Motor neuron (in vitro differentiated cells): ENCODE data around the gene THY1. TPM values are rescaled to one million over a fixed set of nuclear protein-coding genes. Genes with fewer than 3 reads are reported as not detected.
A peak's percentile ranks its signal among the peaks of the same experiment; 100 is the strongest.
"Not testable (repeated sequence)": the region's sequence is repeated elsewhere in the genome, so short reads cannot be mapped to it uniquely, and the experiment has no call there.

Experiments used
- ATAC-seq, 8 experiments: fragments of 200-7000 bp; cut with Tn5 transposase; replicated peaks in 6 of 8; 2 replicates each; pipeline ENCODE4 v1.8.0; 2021; ENCODE audit warnings: mild to moderate bottlenecking in 8 of 8, moderate library complexity in 8 of 8
- H3K27ac ChIP-seq, 2 donors: fragments of 250-450 bp; sonication (Bioruptor Pico); 2 replicates each; pipeline ENCODE4 v1.9.0; 2021; ENCODE audit warnings: antibody characterized with exemption in 2 of 2, mild to moderate bottlenecking in 2 of 2, moderate library complexity in 1 of 2
- H3K4me1 ChIP-seq, 2 donors: fragments of 250-450 bp; sonication (Bioruptor Pico); replicated peaks in 1 of 2; 2 replicates each; pipeline ENCODE4 v1.6.1; 2021; ENCODE audit warnings: antibody characterized with exemption in 2 of 2, mild to moderate bottlenecking in 2 of 2, moderate library complexity in 1 of 2
- H3K4me3 ChIP-seq, 5 donors: fragments of 250-450 bp; sonication (Bioruptor Pico); 2 replicates each; pipeline ENCODE4 v1.9.0; 2021; ENCODE audit warnings: antibody characterized with exemption in 5 of 5, mild to moderate bottlenecking in 5 of 5, moderate library complexity in 4 of 5
- WGBS, 10 experiments: fragments of 450-650 bp; shearing (Covaris generic); methylation state at CpG; one replicate each; pipeline ENCODE4 v1.0.0; 2022; 5-methylcytosine and 5-hydroxymethylcytosine counted together
- in situ Hi-C, 9 experiments: fragments of 400-800 bp; cut with MboI; loops; one replicate each; pipeline ENCODE4 v1.15.0; 2021; ENCODE audit warnings: low sequenced_read_pairs in 9 of 9, low pct_unique_long_range_greater_than_20kb in 2 of 9; ENCODE audit not compliant: unreplicated experiment in 9 of 9
- total RNA-seq, 8 experiments: library from RNA; unstranded; fragments of 300-600 nt; gene quantifications; 2 replicates each; pipeline versions ENCODE4 v1.2.3 to v1.2.4, GENCODE V29; 2022

THY1 gene
- total RNA-seq, 8 experiments from 2014 or later = 19.8 to 575 (median 31.3) TPM

DNA sequence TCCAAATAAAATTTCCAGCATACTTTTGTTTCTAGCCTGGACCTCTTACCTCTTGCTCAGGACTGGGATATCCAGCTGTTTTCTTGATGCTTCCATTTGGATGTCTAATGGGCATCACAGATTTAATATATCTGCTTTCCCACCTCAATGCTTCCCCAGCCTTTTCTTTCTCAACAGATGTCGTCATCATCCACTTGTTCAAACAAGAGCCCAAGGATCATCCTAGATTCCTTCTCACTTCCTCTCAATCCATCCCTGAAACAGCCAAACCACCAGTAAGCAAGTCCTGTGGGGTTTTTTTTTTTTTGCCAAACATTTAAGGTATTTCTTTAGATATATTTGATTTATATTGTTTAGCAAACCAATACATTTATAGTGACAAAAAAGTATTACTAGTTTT lies 12.5 kb downstream of the THY1 start:
- no peak overlapping the region for H3K4me3 ChIP-seq
- in situ Hi-C loops = no loop called here
- no peak for ATAC-seq
- H3K4me1 ChIP-seq = no peaks in the 10 kb centered on the region
- H3K27ac ChIP-seq = no peak overlapping the region
- 50 to 100% (median 83%) methylated on average over 1 of the region's 1 CpG; no CpG with 5 or more reads in 4 of the 10 experiments for WGBS, 10 experiments

DNA sequence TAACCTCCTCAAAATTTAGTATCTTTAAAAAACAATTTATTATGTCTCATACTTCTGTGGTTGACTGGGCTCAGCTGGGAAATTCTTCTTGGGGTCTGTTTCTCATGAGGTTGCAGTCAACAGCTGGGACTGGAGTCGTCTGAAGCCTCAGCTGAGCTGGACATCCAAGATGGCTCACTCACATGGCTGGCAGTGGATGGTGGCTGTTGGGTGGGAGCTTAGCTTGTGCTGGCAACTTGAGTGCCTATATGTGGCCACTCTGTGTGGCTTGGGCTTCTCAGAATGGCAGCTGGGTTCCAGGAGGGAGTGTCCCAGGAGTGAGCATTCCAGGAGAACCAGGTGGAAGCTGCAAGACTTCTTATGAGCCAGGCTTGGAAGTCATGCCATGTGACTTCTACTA lies 13.2 kb downstream of the THY1 start:
- no peak overlapping the region for H3K27ac ChIP-seq
- no peak for ATAC-seq
- 17 to 100% (median 55%) methylated on average over 1 of the region's 1 CpG; no CpG with 5 or more reads in 4 of the 10 experiments for WGBS, 10 experiments
- H3K4me3 ChIP-seq = no peak overlapping the region
- in situ Hi-C loops = no loop called here
- H3K4me1 ChIP-seq = no peaks in the 10 kb centered on the region

DNA sequence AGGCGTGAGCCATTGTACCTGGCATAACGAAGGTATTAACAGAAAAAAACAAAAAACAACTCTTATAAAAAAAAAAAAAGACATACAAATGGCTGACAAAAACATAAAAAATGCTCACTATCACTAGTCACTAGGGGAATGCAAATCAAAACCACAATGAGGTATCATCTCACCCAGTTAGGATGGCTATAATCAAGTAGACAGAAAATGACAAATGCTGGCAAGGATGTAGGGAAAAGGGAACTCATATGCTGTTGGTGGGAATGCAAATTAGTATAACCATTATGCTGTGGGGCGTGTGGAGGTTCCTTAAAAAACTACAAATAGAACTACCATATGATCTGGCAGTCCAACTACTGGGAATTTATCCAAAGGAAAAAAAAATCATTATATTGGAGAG lies 17.0 kb downstream of the THY1 start:
- peak in 2 of 8 experiments; percentile 77 to 84 for ATAC-seq
- WGBS, 10 experiments = 71 to 100% (median 86%) methylated on average over 1 to 3 of the region's 3 CpGs
- Histone ChIP-seq H3K4me3 (no peak overlapping the region), H3K27ac (no peak overlapping the region), H3K4me1 (no peaks in the 10 kb centered on the region)
- in situ Hi-C loops = no loop called here

DNA sequence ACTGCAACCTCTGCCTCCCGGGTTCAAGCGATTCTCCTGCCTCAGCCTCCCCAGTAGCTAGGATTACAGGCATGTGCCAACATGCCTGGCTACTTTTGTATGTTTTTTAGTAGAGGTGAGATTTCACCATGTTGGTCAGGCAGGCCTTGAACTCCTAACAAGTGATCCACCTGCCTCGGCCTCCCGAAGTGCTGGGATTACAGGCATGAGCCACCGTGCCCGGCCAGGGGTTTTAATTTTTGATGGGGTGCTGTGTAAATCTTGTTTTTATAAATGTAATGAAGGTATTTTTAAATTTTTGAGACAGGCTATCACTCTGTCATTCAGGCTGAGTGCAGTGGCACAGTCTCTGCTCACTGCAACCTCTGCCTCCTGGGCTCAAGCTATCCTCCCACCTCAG lies 17.5 kb downstream of the THY1 start:
- H3K4me1 ChIP-seq, H3K4me3 ChIP-seq, ATAC-seq, in situ Hi-C loops, H3K27ac ChIP-seq: not testable (repeated sequence)
- 50 to 100% (median 100%) methylated on average over 1 of the region's 6 CpGs; no CpG with 5 or more reads in 5 of the 10 experiments for WGBS, 10 experiments

DNA sequence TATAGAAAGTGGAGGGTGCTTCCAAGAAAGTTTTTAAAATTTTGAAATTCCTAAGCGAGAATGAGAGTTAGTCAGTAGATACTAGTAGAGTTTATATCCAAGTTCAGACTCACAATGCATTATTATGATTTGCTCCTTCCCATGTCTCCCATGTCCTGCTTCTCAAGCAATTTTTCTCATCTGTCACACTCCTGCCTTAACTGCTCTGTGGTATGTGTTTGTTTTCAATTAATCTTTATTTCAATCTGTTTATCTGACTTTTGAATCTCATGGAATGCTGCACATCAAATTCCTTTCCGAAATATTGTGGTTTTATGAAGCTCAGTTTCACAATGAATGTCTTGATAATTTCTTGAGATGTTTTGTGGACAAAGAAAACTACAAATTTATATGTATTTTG lies 18.1 kb downstream of the THY1 start:
- Histone ChIP-seq H3K27ac (no peak overlapping the region), H3K4me3 (no peak overlapping the region), H3K4me1 (no peaks in the 10 kb centered on the region)
- ATAC-seq = no peak
- WGBS, 10 experiments = 36 to 96% (median 58%) methylated on average over 1 to 2 of the region's 2 CpGs
- in situ Hi-C loops = no loop called here

DNA sequence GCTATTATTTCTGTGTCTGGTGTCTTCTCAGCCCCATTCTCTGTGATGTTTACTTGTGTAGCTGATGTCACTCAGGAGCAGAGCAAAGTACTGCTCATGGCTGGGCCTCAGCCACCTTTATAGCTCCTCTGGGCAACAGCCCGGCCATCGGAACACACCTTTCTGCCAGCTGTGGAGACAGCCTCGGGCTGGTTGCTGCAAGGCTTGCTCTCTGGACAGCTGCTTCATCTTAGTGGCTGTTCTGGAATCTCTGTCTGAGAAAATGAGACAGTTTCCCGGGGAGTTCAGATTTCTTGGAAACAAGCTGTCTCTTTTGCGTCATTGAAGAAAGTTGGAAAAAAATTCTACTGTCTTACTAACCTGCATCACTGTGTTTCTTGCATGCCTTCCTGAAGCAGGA lies 20.0 kb downstream of the THY1 start:
- ATAC-seq = peak in 2 of 8 experiments; percentile 40 to 45
- 28 to 100% (median 65%) methylated on average over 1 to 5 of the region's 5 CpGs; no CpG with 5 or more reads in 1 of the 10 experiments for WGBS, 10 experiments
- Histone ChIP-seq H3K4me1 (no peaks in the 10 kb centered on the region), H3K27ac (no peak overlapping the region), H3K4me3 (no peak overlapping the region)
- in situ Hi-C loops = no loop called here

DNA sequence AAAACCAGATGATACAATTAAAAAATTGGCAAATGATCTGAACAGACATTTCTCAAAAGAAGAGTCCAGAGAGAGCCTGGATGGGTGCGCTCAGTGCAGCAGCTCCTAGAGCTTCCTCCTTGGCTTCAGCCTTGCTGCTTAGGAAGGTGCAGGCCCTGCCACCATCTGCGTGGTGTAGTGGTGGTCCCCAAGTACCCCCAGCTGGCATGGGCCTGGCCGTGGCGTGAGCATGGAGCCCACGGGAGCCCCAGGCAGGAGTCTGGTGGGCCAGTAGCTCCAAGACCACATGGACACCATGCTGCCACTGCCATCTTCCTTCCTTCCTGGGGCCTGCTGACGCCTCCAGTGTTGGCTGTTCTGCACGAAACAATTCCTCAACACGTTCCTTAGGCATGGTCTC lies 20.5 kb downstream of the THY1 start:
- Histone ChIP-seq H3K4me1 (no peaks in the 10 kb centered on the region), H3K27ac (no peak overlapping the region), H3K4me3 (no peak overlapping the region)
- in situ Hi-C loops = no loop called here
- WGBS, 10 experiments = 64 to 100% (median 83%) methylated on average over 1 to 6 of the region's 8 CpGs; no CpG with 5 or more reads in 3 of the 10 experiments
- no peak for ATAC-seq

DNA sequence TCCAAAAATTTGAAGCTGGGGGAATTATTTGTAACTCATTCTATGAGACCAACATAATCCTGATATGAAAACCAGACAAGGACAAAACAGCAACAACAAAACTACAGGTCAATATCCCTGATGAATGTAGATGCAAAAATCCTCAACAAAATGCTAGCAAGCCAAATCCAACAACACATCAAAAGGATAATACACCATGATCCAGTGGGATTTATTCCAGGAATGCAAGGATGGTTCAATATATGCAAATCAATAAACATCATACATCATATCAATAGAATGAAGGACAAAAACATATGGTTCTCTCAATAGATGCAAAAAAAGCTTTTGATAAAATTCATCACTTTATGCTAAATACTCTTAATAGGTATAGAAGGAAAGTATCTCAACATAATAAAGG lies 22.1 kb downstream of the THY1 start:
- H3K4me1 ChIP-seq = no peaks in the 10 kb centered on the region
- no peak overlapping the region for H3K27ac ChIP-seq
- no peak for ATAC-seq
- in situ Hi-C loops = no loop called here
- no peak overlapping the region for H3K4me3 ChIP-seq

DNA sequence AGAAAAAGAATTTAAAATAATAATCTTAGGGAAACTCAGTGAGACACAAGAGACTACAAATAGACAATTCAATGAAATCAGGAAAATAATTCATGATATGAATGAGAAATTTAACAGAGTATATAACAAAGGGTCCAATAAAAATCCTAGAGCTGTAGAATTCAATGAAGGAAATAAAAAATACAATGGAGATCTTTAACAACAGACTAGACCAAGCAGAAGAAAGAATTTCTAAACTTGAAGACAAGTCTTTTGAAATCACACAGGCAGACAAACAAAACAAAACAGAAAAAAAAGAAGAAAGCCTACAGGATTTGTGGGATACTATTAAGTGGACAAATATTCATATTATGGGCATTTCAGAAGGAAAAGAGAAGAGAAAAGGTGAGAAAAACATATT lies 25.2 kb downstream of the THY1 start:
- ATAC-seq = no peak
- Histone ChIP-seq H3K4me3 (no peak overlapping the region), H3K4me1 (no peaks in the 10 kb centered on the region), H3K27ac (no peak overlapping the region)
- in situ Hi-C loops = no loop called here

DNA sequence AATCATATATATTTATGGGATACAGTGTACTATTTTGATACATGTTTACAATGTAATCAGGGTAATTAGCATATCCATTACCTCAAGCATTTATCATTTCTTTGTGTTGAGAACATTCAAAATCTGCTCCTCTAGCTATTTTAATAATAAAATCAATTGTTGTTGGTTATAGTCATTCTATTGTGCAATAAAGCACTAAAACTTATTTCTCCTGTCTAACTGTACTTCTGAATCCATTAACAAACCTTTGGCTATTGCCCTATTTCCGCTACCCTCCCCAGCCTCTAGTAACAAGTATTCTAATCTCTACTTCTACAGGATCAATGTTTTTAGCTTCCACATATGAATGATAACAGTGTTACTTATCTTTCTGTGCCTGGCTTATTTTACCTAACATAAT lies 26.1 kb downstream of the THY1 start:
- no peak overlapping the region for H3K27ac ChIP-seq
- 83 to 100% (median 100%) methylated on average over 1 of the region's 1 CpG for WGBS, 10 experiments

DNA sequence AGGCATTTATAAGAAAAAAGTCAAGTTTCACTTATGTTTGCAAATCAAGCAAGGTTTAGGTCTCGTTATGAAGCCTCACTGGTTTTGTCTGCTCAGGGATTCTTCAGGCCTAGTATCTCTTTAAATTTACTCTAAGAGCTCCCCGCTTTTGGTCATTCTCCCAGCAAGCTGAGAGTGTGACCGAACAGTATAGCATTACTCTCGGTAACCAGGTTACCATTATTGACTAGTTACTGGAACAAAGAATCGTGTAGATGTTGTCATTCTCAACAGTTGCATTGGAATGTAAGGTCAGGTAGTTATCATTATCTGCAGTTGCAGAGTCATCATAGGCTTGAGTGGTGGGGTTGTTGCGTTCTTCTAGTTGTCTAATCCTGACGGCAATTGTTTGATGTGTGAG lies 31.7 kb downstream of the THY1 start:
- ATAC-seq = peak in 3 of 8 experiments; percentile 16 to 95 (median 29)
- no peaks in the 10 kb centered on the region for H3K4me1 ChIP-seq
- no peak overlapping the region for H3K27ac ChIP-seq
- in situ Hi-C loops = no loop called here
- H3K4me3 ChIP-seq = no peak overlapping the region
- WGBS, 10 experiments = 50 to 96% (median 77%) methylated on average over 1 to 7 of the region's 7 CpGs

More for the DNA sequence above, 26.1 kb downstream of the THY1 start:
- no peak overlapping the region for H3K4me3 ChIP-seq
- H3K4me1 ChIP-seq = no peaks in the 10 kb centered on the region
- ATAC-seq = no peak
- in situ Hi-C loops = no loop called here

DNA sequence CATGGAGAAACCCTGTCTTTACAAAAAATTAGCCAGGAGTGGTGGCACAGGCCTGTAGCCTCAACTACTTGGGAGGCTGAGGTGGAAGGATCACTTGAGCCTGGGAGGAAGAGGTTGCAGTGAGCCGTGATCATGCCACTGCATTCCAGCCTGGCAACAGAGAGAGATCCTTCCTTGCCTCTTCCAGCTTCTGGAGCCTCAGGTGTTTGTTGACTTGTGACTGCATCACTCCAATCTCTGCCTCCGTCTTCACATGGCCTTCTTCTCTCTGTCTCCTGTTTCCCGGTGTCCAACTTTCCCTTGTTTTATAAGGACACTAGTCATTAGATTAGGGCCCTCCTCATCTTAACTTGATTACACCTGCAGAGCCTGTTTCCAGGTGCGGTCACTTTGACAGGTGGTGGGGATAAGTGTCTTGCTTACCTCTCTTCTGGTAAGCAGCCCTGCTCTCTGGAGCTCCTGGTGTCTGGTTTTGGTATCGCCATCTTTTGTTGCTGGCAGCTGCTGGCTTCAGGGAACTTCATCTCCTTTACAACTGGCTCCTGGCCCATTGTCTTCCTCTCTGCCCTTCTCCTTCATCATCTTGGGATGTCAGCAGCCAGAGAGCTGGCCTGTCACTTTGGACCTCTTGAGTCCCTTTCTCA lies 33.2 kb downstream of the THY1 start:
- peak in 2 of 8 experiments; percentile 18 to 60 for ATAC-seq
- H3K4me3 ChIP-seq = no peak overlapping the region
- WGBS, 10 experiments = 53 to 100% (median 72%) methylated on average over 1 to 5 of the region's 5 CpGs; no CpG with 5 or more reads in 2 of the 10 experiments
- H3K27ac ChIP-seq = no peak overlapping the region
- H3K4me1 ChIP-seq = no peaks in the 10 kb centered on the region
- in situ Hi-C loops = no loop called here

DNA sequence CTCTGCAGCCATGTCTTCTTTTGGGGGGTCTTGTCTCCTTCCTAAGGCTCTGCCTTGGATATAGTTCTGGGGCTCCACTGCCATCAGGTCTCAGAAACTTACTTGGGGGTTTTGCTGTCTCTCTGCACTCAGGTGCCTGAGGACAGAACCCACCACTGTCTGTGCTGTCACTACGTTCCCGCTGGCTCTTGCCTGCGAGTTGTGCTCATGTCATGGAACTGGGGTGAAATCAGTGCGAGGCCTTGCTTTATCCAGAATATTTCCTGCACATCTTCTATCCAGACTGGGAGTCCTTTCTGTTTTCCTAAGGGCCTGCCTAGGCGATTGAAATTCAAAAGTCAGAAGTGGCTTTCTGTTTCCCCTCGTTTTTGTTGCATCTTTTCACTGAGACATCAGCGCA lies 34.9 kb downstream of the THY1 start:
- ATAC-seq = no peak
- 60 to 80% (median 68%) methylated on average over 2 to 6 of the region's 7 CpGs; no CpG with 5 or more reads in 3 of the 10 experiments for WGBS, 10 experiments
- in situ Hi-C loops = no loop called here

DNA sequence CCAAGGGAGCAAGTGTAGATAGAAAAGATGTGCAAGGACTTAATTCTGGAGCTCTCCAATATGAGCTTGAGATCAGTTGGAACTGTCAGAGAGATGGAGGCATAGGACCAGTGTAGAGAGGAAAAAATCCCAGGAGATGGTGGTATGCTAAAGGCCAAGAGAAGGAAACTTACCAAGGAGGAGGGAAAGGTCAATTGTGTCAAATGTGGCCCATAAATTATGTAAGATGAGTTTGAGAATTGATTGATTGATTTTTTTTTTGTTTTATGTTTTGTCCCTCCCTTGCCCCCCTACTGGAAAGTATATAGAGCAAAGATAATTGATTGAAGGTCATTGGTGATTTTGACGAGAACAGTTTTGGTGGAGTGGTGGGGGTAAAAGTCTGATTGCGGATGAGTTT lies 38.6 kb downstream of the THY1 start:
- Histone ChIP-seq H3K27ac (no peak overlapping the region), H3K4me3 (no peak overlapping the region), H3K4me1 (peaks cover 3 to 4% of the 10 kb centered on the region in 2 donors)
- WGBS, 10 experiments = 64 to 100% (median 81%) methylated on average over 1 to 2 of the region's 2 CpGs
- in situ Hi-C loops = no loop called here
- no peak for ATAC-seq

More for the DNA sequence above, 34.9 kb downstream of the THY1 start:
- no peak overlapping the region for H3K27ac ChIP-seq
- H3K4me3 ChIP-seq = no peak overlapping the region
- H3K4me1 ChIP-seq = no peaks in the 10 kb centered on the region
